H9 (cell line): Measurements from ENCODE around the gene GSTO1. TPM values are rescaled to one million over a fixed set of nuclear protein-coding genes. Genes with fewer than 3 reads are reported as not detected.

Source experiments
- DNase-seq: peaks from one replicate; pipeline ENCODE4 v3.0.0-alpha.2; 2017
- H2AFZ ChIP-seq: one replicate; pipeline ENCODE4 v1.6.1; 2013; ENCODE audit warnings: mild to moderate bottlenecking, low read length, control low read depth, moderate library complexity
- H2AK5ac ChIP-seq: 2 replicates; pipeline ENCODE4 v1.6.1; 2013; ENCODE audit warnings: low read length, control low read depth, mixed read lengths; ENCODE audit not compliant: insufficient read length
- H2BK120ac ChIP-seq: one replicate; pipeline ENCODE4 v1.6.1; 2013; ENCODE audit warnings: low read depth, mild to moderate bottlenecking, low read length, control low read depth, inconsistent platforms; ENCODE audit not compliant: poor library complexity, severe bottlenecking
- H2BK12ac ChIP-seq: 2 replicates; pipeline ENCODE4 v1.6.1; 2013; ENCODE audit warnings: low read length, control low read depth, mixed read lengths, low read depth; ENCODE audit not compliant: insufficient read length
- H2BK15ac ChIP-seq: 2 replicates; pipeline ENCODE4 v1.6.1; 2013; ENCODE audit warnings: low read depth, low read length, control low read depth
- H2BK20ac ChIP-seq: one replicate; pipeline ENCODE4 v1.6.1; 2013; ENCODE audit warnings: low read depth, mild to moderate bottlenecking, low read length, control low read depth, inconsistent platforms; ENCODE audit not compliant: poor library complexity, severe bottlenecking
- H2BK5ac ChIP-seq: 2 replicates; pipeline ENCODE4 v1.6.1; 2013; ENCODE audit warnings: low read length, control low read depth, mixed read lengths; ENCODE audit not compliant: insufficient read length
- H3K14ac ChIP-seq: 2 replicates; pipeline ENCODE4 v1.6.1; 2013; ENCODE audit warnings: low read length, control low read depth; ENCODE audit not compliant: insufficient read depth
- H3K18ac ChIP-seq: 2 replicates; pipeline ENCODE4 v1.6.1; 2013; ENCODE audit warnings: low read depth, mild to moderate bottlenecking, mixed read lengths, low read length, control low read depth; ENCODE audit not compliant: insufficient read length
- H3K23ac ChIP-seq: 2 replicates; pipeline ENCODE4 v1.6.1; 2013; ENCODE audit warnings: low read length, control low read depth, mixed read lengths, low read depth; ENCODE audit not compliant: insufficient read length
- H3K23me2 ChIP-seq: 2 replicates; pipeline ENCODE4 v1.6.1; 2013; ENCODE audit warnings: low read depth, mild to moderate bottlenecking, mixed read lengths, low read length, control low read depth; ENCODE audit not compliant: insufficient read length, poor library complexity, severe bottlenecking
- H3K27ac ChIP-seq: 2 replicates; pipeline ENCODE4 v1.5.1; 2013; ENCODE audit warnings: low read length, control low read depth, mixed read lengths, low read depth; ENCODE audit not compliant: insufficient read length
- H3K27me3 ChIP-seq: 2 replicates; pipeline ENCODE4 v1.6.1; 2013; ENCODE audit warnings: low read length, control low read depth, inconsistent platforms; ENCODE audit not compliant: insufficient read depth
- H3K4ac ChIP-seq: 2 replicates; pipeline ENCODE4 v1.6.1; 2013; ENCODE audit warnings: low read depth, mild to moderate bottlenecking, control low read depth, inconsistent platforms, low read length, moderate library complexity
- H3K4me1 ChIP-seq: 2 replicates; pipeline ENCODE4 v1.6.1; 2013; ENCODE audit warnings: low read length, control low read depth, inconsistent platforms; ENCODE audit not compliant: insufficient read depth
- H3K4me2 ChIP-seq: 2 replicates; pipeline ENCODE4 v1.6.1; 2013; ENCODE audit warnings: low read length, control low read depth, mixed read lengths; ENCODE audit not compliant: insufficient read length, insufficient read depth
- H3K56ac ChIP-seq: 2 replicates; pipeline ENCODE4 v1.6.1; 2013; ENCODE audit warnings: low read depth, mild to moderate bottlenecking, mixed read lengths, low read length, control low read depth; ENCODE audit not compliant: insufficient read length
- H3K79me1 ChIP-seq: 2 replicates; pipeline ENCODE4 v1.6.1; 2013; ENCODE audit warnings: low read depth, mild to moderate bottlenecking, moderate library complexity, low read length, control low read depth, inconsistent platforms; ENCODE audit not compliant: insufficient read depth, poor library complexity, severe bottlenecking
- H3K79me2 ChIP-seq: 2 replicates; pipeline ENCODE4 v1.6.1; 2013; ENCODE audit warnings: low read length, control low read depth, inconsistent platforms; ENCODE audit not compliant: insufficient read depth
- H3K9ac ChIP-seq: 2 replicates; pipeline ENCODE4 v1.6.1; 2013; ENCODE audit warnings: low read length, control low read depth, mixed read lengths; ENCODE audit not compliant: insufficient read length; ENCODE audit errors: extremely low read depth
- H3K9me3 ChIP-seq: one replicate; pipeline ENCODE4 v1.6.1; 2013; ENCODE audit warnings: low read depth, low read length, inconsistent platforms; ENCODE audit not compliant: control insufficient read depth
- H3T11ph ChIP-seq: one replicate; pipeline ENCODE4 v1.6.1; 2013; ENCODE audit warnings: mild to moderate bottlenecking, low read length, control low read depth, inconsistent platforms
- H4K20me1 ChIP-seq: one replicate; pipeline ENCODE4 v1.6.1; 2013; ENCODE audit not compliant: control insufficient read depth, insufficient read length, insufficient read depth
- H4K5ac ChIP-seq: 2 replicates; pipeline ENCODE4 v1.6.1; 2013; ENCODE audit warnings: low read depth, mild to moderate bottlenecking, mixed read lengths, low read length, control low read depth; ENCODE audit not compliant: insufficient read length
- H4K8ac ChIP-seq: replicated peaks from 2 replicates; pipeline ENCODE4 v1.6.1; 2013; ENCODE audit warnings: low read length, control low read depth, mixed read lengths, low read depth; ENCODE audit not compliant: insufficient read length
- H4K91ac ChIP-seq: 2 replicates; pipeline ENCODE4 v1.6.1; 2013; ENCODE audit warnings: low read depth, mild to moderate bottlenecking, moderate library complexity, mixed read lengths, low read length, control low read depth; ENCODE audit not compliant: insufficient read length
- H3K27ac Mint-ChIP-seq, 3 experiments: 2 replicates in 2 of 3; 3 replicates in 1 of 3; pipeline ENCODE4 v1.8.0; 2020 to 2021; ENCODE audit warnings: mixed read lengths in 3 of 3, mild to moderate bottlenecking in 1 of 3, moderate library complexity in 1 of 3
- H3K27me3 Mint-ChIP-seq: 2 replicates; pipeline ENCODE4 v1.8.0; 2021; ENCODE audit warnings: low read depth, mild to moderate bottlenecking, moderate library complexity, mixed read lengths
- H3K36me3 Mint-ChIP-seq, 3 experiments: 2 replicates in 2 of 3; 3 replicates in 1 of 3; pipeline ENCODE4 v1.8.0; 2020 to 2021; ENCODE audit warnings: low read depth in 3 of 3, mixed read lengths in 3 of 3; ENCODE audit not compliant: insufficient read depth in 1 of 3
- H3K4me1 Mint-ChIP-seq, 2 experiments: 2 replicates each; pipeline ENCODE4 v1.8.0; 2020; ENCODE audit warnings: mixed read lengths in 2 of 2
- H3K4me3 Mint-ChIP-seq, 2 experiments: 2 replicates in 1 of 2; 3 replicates in 1 of 2; pipeline ENCODE4 v1.8.0; 2020 to 2021; ENCODE audit warnings: mild to moderate bottlenecking in 2 of 2, mixed read lengths in 2 of 2, moderate library complexity in 1 of 2
- H3K9me3 Mint-ChIP-seq, 2 experiments: 2 replicates in 1 of 2; 3 replicates in 1 of 2; pipeline ENCODE4 v1.8.0; 2020; ENCODE audit warnings: mild to moderate bottlenecking in 2 of 2, mixed read lengths in 2 of 2, moderate library complexity in 1 of 2
- WGBS: extraction: QIAGEN DNeasy Blood & Tissue Kit; methylation state at CpG from one replicate; pipeline ENCODE4 v1.1.7; 2013; ENCODE audit warnings: missing lambda C conversion rate, low lambda C conversion rate, mixed read lengths; ENCODE audit not compliant: insufficient read length; ENCODE audit errors: extremely low coverage; 5-methylcytosine and 5-hydroxymethylcytosine counted together
- total RNA-seq: library from RNA; stranded (reverse); gene quantifications from 2 replicates; pipeline ENCODE4 v1.2.1, GENCODE V29; 2021
- TF ChIP-seq, protein P1 (sequence below): fragments of 200-600 bp; sonication (generic); conservative IDR thresholded peaks from 3 replicates; pipeline ENCODE4 v1.8.0; 2021; ENCODE audit warnings: antibody characterized with exemption, mild to moderate bottlenecking

Gene GSTO1
- total RNA-seq, 1 experiment from 2014 or later, result 114 TPM

GRCh38 chr10:104300002-104300735 is 45.5 kb downstream of the GSTO1 start:
- no peak overlapping the region for H2AK5ac ChIP-seq
- H3K9ac ChIP-seq, result no peak overlapping the region

More at GRCh38 chr10:104300002-104300735, 45.5 kb downstream of the GSTO1 start:
- H3K27ac ChIP-seq, result no peak overlapping the region
- no peaks in the 10 kb centered on the region for H3K4me1 ChIP-seq
- H2AFZ ChIP-seq, result no peak overlapping the region
- H4K91ac ChIP-seq, result no peak overlapping the region
- Mint-ChIP-seq H3K4me1 (peaks cover 13 to 14% of the 10 kb centered on the region in 2 experiments), H3K27ac (peak overlapping the region in 2 of 3 experiments; percentile 28 to 44; a peak in 2 of 7 replicates), H3K9me3 (peaks cover 27% of the 10 kb centered on the region in 2 experiments), H3K4me3 (no peak overlapping the region), H3K36me3 (peaks cover 18 to 24% (median 18%) of the 10 kb centered on the region in 3 experiments), H3K27me3 (no peaks in the 10 kb centered on the region; the same call in none of the 2 replicates)
- no peak overlapping the region for H3K56ac ChIP-seq
- H2BK5ac ChIP-seq, result no peak overlapping the region
- no peaks in the 10 kb centered on the region for H3K79me2 ChIP-seq
- H4K5ac ChIP-seq, result no peak overlapping the region
- no peak overlapping the region for H3K18ac ChIP-seq
- DNase-seq, result no peak
- no peak overlapping the region for H2BK12ac ChIP-seq
- peaks cover 5% of the 10 kb centered on the region for H3K9me3 ChIP-seq
- H3K23me2 ChIP-seq, result no peaks in the 10 kb centered on the region
- no peak overlapping the region for H3K4ac ChIP-seq
- no CpG with 5 or more reads among the region's 12 CpGs for WGBS
- H3K14ac ChIP-seq, result no peak overlapping the region
- no peaks in the 10 kb centered on the region for H3K27me3 ChIP-seq
- H4K20me1 ChIP-seq, result no peaks in the 10 kb centered on the region
- H3K23ac ChIP-seq, result no peak overlapping the region
- H3K79me1 ChIP-seq, result no peaks in the 10 kb centered on the region
- H2BK20ac ChIP-seq, result no peak overlapping the region
- H2BK15ac ChIP-seq, result no peak overlapping the region
- H3T11ph ChIP-seq, result no peak overlapping the region
- no peak overlapping the region for H4K8ac ChIP-seq
- no peak overlapping the region for H3K4me2 ChIP-seq
- TF ChIP-seq, protein P1, sequence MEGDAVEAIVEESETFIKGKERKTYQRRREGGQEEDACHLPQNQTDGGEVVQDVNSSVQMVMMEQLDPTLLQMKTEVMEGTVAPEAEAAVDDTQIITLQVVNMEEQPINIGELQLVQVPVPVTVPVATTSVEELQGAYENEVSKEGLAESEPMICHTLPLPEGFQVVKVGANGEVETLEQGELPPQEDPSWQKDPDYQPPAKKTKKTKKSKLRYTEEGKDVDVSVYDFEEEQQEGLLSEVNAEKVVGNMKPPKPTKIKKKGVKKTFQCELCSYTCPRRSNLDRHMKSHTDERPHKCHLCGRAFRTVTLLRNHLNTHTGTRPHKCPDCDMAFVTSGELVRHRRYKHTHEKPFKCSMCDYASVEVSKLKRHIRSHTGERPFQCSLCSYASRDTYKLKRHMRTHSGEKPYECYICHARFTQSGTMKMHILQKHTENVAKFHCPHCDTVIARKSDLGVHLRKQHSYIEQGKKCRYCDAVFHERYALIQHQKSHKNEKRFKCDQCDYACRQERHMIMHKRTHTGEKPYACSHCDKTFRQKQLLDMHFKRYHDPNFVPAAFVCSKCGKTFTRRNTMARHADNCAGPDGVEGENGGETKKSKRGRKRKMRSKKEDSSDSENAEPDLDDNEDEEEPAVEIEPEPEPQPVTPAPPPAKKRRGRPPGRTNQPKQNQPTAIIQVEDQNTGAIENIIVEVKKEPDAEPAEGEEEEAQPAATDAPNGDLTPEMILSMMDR, result no peak
- no peak overlapping the region for H2BK120ac ChIP-seq
